Omental fat pad (tissue), 4 donors: ENCODE data around the gene GEMIN5. TPM values are rescaled to one million over a fixed set of nuclear protein-coding genes. Genes with fewer than 3 reads are reported as not detected.
A peak's percentile ranks its signal among the peaks of the same experiment; 100 is the strongest.
"Not testable (repeated sequence)": the region's sequence is repeated elsewhere in the genome, so short reads cannot be mapped to it uniquely, and the experiment has no call there.

Experiments
- ATAC-seq: fragments of 150-250 bp; one replicate; pipeline ENCODE4 v1.9.1; 2016; ENCODE audit warnings: mild to moderate bottlenecking, moderate library complexity; ENCODE audit not compliant: low FRiP score
- DNase-seq: peaks from one replicate; pipeline ENCODE4 v3.0.0-alpha.2; 2019; ENCODE audit warnings: low spot score
- total RNA-seq, 4 donors: library from RNA; depleted of rRNA; stranded (reverse); fragments of >200 nt; gene quantifications; one replicate each; pipeline ENCODE4 v1.1.0, GENCODE V29; 2016
- TF ChIP-seq, protein P1 (sequence below), 3 donors: fragments of 450-650 bp; IDR thresholded peaks; one replicate each; pipeline ENCODE4 v1.5.1; 2016 to 2017; ENCODE audit warnings: antibody characterized with exemption in 3 of 3, mild to moderate bottlenecking in 3 of 3, moderate library complexity in 2 of 3

The GEMIN5 gene
- total RNA-seq, 4 donors from 2014 or later: 13.5 to 25.8 (median 20.2) TPM

DNA sequence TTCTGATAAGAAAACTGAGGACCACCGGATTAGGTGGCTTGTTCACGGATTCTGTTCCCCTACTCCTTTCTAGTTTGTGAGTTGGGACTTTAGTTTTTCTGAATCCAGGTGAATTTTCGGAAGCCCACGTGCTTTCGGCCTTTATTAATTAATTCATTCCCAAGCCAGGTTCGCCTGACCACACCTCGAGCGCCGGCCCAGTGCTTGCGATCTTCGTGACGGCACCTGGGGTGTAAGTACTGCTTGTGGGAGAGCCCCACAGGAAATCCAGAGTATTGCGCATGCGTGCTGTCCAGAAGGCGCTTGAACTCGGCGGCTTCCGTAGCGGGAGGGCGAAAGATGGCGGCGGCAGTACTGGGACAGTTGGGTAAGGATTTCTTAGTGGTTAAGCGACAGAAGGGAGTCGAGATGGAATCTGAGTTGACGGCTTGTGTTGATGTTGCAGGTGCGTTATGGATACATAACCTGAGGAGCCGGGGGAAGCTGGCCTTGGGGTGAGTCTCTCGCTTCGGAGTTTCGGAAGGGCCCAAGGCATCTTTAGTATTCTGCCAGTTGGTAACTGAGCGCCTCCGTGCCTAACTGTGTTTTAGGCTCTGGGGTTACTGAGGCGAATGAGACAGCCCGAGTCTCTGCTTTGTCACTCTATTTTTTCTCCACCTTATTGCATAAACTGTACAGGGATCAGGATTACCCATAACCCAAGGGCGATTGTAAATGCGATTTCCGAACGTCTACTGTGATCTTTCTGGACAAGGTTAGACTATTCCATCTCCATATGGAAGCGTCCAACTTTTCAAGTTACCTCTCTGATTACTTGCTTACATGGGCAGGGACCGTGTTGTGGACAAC is 3.0 kb upstream of the GEMIN5 start, which contains the start of gene MRPL22:
TSS of gene MRPL22 (plus strand) at position 302 of the 849 bp plus-strand sequence. CDS start at position 340, 38 bp downstream.
- DNase-seq: peak; percentile 88
- ATAC-seq: peak; percentile 79
- TF ChIP-seq, protein P1, sequence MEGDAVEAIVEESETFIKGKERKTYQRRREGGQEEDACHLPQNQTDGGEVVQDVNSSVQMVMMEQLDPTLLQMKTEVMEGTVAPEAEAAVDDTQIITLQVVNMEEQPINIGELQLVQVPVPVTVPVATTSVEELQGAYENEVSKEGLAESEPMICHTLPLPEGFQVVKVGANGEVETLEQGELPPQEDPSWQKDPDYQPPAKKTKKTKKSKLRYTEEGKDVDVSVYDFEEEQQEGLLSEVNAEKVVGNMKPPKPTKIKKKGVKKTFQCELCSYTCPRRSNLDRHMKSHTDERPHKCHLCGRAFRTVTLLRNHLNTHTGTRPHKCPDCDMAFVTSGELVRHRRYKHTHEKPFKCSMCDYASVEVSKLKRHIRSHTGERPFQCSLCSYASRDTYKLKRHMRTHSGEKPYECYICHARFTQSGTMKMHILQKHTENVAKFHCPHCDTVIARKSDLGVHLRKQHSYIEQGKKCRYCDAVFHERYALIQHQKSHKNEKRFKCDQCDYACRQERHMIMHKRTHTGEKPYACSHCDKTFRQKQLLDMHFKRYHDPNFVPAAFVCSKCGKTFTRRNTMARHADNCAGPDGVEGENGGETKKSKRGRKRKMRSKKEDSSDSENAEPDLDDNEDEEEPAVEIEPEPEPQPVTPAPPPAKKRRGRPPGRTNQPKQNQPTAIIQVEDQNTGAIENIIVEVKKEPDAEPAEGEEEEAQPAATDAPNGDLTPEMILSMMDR (IDR thresholded peaks at IDR 0.05): no peak

DNA sequence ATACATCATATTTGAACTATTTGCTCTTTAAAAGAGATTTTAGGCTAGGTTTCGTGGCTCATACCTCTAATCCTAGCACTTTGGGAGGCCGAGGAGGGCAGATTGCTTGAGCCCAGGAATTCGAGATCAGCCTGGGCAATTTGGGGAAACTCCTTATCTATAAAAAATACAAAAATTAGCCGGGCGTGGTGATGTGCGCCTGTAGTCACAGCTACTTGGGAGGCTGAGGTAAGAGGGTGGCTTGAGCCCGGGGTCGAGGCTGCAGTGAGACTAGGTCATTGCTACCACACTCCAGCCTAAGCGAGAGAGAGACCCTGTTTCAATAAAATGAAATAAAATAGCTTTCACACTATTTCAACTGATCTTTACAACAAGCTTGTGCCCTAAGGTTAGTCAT is 2.4 kb upstream of the GEMIN5 start:
- ATAC-seq (no peak), DNase-seq (no peak)
- TF ChIP-seq, protein P1 (IDR thresholded peaks at IDR 0.05): no peak

DNA sequence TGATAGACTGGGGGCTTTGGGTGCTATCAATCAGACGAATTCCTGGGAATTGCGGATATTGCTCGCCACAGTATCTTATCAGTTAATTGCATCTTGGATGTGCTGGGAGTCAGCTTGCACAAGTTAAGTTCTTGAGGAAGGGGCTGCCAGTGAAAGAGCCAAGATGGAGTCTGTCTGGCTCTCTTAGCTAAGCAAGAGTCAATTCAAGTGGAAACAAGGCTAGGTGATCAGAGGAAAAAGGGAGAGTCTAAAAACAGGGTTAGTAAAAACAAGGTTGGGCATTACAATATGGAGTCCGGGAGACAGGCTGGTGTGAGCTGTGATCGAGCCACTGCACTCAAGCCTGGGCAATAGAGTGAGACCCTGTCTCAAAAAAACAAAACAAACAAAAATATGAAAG is 1.4 kb upstream of the GEMIN5 start:
- not testable (repeated sequence) for DNase-seq, ATAC-seq

DNA sequence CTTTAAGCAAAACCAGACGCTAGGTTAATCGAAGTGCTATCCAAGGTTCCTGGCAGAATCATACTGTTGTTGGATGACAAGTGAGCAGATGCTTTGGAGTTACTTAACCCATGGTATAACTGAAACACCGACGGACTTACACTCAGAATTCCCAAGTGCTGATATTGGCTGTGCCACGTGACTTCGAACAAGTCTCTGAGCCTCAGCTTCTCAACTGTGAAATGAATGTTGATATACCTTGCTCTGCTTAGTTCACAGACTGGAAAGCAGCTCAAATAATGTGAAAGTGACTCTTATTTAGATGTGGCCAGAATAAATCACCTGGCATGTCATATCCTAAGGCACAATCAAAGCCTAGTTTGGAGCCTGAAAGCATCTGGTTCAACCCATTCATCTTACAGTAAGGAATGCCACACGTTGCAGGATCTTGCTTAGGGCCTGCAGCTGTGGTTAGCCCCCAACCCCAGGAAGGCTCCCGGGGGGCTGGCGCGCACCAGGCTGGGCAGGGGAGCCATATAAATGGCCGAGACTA is 759 bp downstream of the GEMIN5 start:
- TF ChIP-seq, protein P1 (IDR thresholded peaks at IDR 0.05): no peak
- ATAC-seq (no peak), DNase-seq (no peak)

DNA sequence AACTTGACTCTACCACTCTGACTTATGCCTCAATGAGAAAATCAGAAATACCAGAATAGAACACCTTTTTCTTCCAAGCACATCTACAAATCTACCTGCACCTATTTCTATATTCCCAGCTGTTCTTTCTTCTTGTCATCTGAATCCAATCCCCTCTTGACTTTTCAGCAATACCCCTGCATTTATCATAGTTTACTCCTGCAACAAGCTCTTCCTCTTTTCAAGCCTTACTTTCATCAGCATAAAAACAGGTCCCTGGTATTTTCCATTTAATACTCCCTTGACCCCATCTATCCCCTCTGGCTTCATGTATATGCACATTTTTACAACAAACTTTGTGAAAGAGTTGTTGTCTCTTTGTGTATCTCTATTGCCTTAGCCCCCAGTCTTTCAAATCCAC is 3.1 kb downstream of the GEMIN5 start:
- DNase-seq (no peak), ATAC-seq (no peak)
- TF ChIP-seq, protein P1 (IDR thresholded peaks at IDR 0.05): no peak

DNA sequence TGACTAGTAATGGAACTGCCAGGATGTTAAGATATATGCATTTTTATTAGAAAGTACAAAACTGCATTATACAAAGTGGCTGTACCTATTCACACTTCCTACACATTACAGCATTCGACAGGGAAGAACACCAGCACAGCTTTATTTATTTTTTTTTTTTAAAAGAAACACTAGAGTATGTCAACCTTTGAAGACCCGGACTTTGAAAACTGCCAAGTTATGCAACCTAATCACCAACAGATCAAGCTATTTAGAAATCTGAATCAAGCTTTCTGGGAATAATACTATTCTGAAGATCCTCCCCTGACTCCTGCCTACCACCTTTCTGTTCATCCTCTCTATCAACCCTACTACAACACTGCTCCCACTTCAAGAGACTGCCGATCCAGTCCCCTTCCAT is 4.5 kb downstream of the GEMIN5 start:
- no peak for DNase-seq
- no peak for ATAC-seq
- TF ChIP-seq, protein P1 (IDR thresholded peaks at IDR 0.05): no peak

DNA sequence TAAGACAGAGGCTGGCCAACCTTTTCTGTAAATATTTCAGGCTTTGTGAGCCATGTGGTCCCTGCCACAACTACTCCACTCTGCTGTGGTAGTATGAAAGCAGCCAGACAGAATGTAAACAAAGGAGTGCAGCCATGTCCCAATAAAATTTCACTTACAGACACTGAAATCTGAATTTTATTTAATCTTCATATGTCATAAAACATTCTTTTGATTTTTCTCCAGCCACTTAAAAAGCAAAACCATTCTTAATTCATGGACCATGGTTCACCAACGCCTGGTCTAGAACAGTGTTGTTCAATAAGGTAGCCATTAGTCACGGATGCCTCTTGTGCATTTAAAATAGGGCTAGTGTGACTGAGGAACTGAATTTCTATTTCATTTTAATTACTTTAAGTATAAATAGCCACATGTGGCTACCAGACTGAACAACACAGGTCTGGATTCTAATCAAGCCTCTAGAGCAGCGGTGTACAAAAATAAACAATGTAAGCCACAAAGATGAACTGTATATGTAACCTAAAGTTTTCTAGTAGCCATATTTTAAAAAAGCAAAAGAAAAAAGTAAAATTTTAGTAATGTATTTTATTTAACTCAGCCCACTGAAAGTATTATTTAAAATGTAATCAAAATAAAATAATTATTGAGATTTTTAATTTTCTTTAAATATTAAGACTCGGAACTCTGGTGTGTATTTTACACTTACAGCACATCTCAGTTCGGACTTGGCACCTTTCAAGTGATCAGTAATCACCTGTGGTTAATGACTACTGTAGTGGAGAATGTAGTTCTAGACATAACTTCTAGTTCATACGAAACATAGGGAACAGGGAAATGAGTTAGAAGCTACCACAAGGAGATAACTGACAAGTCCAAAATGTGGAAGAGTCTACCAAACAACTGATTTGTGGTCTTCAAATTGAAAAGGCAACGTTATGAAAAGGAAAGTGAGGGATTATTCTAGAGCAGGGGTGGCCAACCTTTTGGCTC is 14.3 kb downstream of the GEMIN5 start:
- ATAC-seq (no peak), DNase-seq (no peak)
- TF ChIP-seq, protein P1 (IDR thresholded peaks at IDR 0.05): no peak
